Ishikawa (cell line): ENCODE measurements around the gene DNM2.

Experiments used
- FOXM1 ChIP-seq: IDR thresholded peaks from 2 replicates; pipeline ENCODE4 v1.6.1; 2012; ENCODE audit warnings: low read depth, borderline replicate concordance
- TF ChIP-seq, protein P1 (sequence below): IDR thresholded peaks from 2 replicates; pipeline ENCODE4 v1.6.1; 2012
- TF ChIP-seq, protein P2 (sequence below): IDR thresholded peaks from 2 replicates; pipeline ENCODE4 v1.6.1; 2012; ENCODE audit warnings: low read depth, mild to moderate bottlenecking

DNA sequence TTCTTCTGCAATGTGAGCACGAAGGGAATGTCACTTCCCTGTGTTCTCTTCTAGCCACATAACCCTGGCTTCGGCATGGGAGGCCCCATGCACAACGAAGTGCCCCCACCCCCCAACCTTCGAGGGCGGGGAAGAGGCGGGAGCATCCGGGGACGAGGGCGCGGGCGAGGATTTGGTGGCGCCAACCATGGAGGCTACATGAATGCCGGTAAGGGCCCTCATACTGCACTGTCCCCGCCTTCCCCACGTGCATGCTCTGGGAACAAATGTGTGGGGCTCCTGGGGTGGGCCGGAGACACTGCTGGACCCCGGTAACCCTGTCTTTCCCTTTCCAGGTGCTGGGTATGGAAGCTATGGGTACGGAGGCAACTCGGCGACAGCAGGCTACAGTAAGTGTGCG is 34.3 kb upstream of the DNM2 start:
- TF ChIP-seq FOXM1, result no peak
- TF ChIP-seq, protein P1, sequence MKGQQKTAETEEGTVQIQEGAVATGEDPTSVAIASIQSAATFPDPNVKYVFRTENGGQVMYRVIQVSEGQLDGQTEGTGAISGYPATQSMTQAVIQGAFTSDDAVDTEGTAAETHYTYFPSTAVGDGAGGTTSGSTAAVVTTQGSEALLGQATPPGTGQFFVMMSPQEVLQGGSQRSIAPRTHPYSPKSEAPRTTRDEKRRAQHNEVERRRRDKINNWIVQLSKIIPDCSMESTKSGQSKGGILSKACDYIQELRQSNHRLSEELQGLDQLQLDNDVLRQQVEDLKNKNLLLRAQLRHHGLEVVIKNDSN, result no peak
- TF ChIP-seq, protein P2, sequence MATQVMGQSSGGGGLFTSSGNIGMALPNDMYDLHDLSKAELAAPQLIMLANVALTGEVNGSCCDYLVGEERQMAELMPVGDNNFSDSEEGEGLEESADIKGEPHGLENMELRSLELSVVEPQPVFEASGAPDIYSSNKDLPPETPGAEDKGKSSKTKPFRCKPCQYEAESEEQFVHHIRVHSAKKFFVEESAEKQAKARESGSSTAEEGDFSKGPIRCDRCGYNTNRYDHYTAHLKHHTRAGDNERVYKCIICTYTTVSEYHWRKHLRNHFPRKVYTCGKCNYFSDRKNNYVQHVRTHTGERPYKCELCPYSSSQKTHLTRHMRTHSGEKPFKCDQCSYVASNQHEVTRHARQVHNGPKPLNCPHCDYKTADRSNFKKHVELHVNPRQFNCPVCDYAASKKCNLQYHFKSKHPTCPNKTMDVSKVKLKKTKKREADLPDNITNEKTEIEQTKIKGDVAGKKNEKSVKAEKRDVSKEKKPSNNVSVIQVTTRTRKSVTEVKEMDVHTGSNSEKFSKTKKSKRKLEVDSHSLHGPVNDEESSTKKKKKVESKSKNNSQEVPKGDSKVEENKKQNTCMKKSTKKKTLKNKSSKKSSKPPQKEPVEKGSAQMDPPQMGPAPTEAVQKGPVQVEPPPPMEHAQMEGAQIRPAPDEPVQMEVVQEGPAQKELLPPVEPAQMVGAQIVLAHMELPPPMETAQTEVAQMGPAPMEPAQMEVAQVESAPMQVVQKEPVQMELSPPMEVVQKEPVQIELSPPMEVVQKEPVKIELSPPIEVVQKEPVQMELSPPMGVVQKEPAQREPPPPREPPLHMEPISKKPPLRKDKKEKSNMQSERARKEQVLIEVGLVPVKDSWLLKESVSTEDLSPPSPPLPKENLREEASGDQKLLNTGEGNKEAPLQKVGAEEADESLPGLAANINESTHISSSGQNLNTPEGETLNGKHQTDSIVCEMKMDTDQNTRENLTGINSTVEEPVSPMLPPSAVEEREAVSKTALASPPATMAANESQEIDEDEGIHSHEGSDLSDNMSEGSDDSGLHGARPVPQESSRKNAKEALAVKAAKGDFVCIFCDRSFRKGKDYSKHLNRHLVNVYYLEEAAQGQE, result no peak
